SKM-1 treated with dmso at 0.1 percent for 144 hours (cell line): ENCODE data around the gene ZNF563.
"Not testable (repeated sequence)": the region's sequence is repeated elsewhere in the genome, so short reads cannot be mapped to it uniquely, and the experiment has no call there.

Experiments used
- DNase-seq: peaks from one replicate; lab custom pipeline; 2025; ENCODE audit not compliant: unreplicated experiment; lab: John Stamatoyannopoulos, UW

ZNF563 gene

GRCh38 chr19:12333162-12334159, at the start of gene ZNF563:
ZNF563 (minus strand) TSS chr19:12333633; CDS start chr19:12333482, 151 bp downstream.
- DNase-seq = peak; percentile 95

DNA sequence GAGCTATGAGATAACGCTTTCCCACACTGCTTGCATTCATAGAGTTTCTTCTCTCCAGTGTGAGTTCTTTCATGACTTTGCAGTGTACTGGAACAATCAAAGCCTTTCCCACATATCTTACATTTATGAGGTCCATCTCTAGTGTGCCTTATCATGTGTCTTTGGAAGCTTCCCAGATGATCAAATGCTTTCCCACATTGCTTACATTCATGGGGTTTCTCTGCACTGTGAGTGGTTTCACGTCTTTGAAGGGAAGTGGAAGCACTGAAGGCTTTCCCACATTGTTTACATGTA, 47.0 kb upstream of the ZNF563 start:
- no peak for DNase-seq

- DNase-seq = no peak
Measured at GRCh38 chr19:12379732-12380443, 46.5 kb upstream of the ZNF563 start.

DNA sequence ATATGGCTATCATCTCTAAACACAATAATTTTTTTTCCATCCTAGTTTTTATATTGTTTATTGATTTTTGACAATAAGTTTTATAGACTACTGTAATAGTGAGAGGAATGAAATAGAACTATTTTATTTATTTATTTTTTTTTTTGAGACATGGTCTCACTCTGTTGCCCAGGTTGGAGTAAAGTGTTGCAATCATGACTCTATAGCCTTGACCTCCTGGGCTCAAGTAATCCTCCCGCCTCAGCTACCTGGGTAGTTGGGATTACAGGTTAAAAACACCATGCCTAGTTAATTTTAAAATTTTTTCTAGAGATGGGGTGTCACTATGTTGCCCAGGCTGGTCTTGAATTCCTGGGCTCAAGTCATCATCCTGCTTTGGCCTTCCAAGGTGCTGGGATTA, 40.6 kb upstream of the ZNF563 start:
- no peak for DNase-seq

GRCh38 chr19:12365236-12366162, 32.1 kb upstream of the ZNF563 start, which contains the start of gene ZNF442:
ZNF442 (minus strand) TSS chr19:12365683; CDS start chr19:12363631, 2,052 bp downstream.
- DNase-seq = peak; percentile 94

GRCh38 chr19:12364391-12365235, 31.2 kb upstream of the ZNF563 start:
- DNase-seq = no peak

GRCh38 chr19:12362236-12362635, 28.8 kb upstream of the ZNF563 start:
- DNase-seq = not testable (repeated sequence)

DNA sequence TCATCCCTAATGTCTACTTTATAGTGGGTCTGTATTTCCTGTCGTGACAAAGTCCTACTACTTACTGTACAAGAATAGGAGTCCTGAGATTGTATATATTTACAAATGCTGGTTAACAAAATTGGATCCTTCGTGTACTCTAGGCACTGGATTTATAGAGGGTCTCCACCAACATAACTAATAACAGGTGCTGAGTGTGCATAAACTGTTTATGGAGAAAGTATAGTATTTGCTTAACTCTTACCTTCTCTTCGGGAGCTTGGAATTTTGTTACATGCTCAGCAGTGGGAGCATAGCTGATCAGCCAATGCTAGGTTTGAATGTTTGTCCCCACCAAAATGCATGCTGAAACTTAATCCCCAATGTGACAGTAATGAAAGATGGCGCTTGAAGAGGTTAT, 19.9 kb upstream of the ZNF563 start:
- DNase-seq = no peak

GRCh38 chr19:12350890-12351197, 17.4 kb upstream of the ZNF563 start:
- no peak for DNase-seq

DNA sequence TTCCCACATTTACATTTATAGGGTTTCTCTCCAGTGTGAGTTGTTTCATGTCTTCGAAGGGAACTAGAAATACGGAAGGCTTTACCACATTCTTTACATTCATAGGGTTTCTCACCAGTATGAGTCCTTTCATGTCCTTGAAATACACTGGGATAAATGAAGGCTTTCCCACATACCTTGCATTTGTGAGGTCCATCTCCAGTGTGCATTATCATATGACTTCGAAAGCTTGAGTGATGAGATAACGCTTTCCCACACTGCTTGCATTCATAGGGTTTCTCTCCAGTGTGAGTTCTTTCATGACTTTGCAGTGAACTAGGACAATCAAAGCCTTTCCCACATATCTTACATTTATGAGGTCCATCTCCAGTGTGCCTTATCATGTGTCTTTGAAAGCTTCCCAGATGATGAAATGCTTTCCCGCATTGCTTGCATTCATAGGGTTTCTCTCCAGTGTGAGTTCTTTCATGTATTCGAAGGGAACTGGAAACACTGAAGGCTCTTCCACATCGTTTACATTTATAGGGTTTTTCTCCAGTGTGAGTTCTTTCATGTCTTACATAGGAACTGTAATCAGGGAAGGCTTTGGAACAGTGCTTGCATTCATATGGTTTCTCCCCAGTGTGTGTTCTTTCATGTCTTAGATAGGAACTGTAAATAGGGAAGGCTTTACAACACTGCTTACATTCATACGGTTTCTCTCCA, 16.9 kb upstream of the ZNF563 start:
- DNase-seq = no peak

GRCh38 chr19:12346896-12347295, 13.5 kb upstream of the ZNF563 start:
- no peak for DNase-seq

- no peak for DNase-seq
Measured at GRCh38 chr19:12345197-12345596, 11.8 kb upstream of the ZNF563 start.

DNA sequence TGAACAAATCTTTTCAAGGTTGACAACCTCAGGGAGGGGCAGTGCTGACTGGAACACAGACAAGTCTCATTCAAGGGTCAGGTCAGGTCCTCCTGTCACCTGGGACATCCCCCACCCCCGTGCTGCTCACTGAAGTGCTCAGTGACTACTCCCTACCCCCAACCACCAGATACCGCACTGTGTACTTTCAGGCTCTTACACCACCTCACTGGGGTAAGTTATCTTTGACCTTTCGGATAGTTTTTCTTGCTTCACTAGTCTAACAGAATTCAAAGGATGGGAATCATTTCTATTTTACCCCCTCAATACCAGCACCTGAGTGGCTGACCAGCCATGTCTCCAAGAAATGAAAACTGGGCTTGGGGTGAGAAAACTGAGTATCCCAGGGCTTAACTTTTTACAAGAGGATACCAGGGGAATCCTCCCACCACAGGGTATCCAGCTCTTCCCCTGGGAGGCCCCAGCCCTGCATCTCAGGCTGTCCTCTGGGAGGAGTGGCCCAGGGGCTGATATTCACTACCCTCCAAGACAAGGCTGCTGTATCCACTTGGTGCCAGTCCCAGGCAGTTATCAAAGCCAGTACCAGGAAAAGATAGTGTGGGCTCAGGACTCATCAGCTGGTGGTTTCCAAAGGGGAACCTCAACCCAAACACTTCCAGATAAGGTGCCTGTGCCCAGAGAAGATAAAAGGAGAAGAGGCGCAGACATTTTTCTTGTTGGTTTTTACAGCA, 2.1 kb downstream of the ZNF563 start:
- no peak for DNase-seq

DNA sequence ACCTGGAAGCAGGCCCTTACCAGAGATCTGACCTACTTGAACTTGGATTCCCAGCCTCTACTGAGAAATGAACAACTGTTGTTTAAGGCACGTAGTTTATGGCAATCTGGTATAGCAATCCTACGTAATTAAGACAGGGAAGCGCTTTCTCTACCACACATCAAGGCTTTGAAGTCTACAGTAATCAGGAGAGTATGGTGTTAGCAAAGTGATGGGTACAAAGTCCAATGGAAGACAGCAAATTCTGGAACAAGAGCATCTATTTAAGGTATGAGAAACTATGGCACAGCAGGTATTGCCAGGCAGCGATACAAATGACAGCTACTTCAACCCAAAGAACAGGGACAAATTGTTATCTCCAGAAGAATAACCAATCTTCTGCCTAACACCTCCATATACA, 3.1 kb downstream of the ZNF563 start:
- DNase-seq = no peak

- no peak for DNase-seq
Measured at GRCh38 chr19:12325690-12326089, 7.7 kb downstream of the ZNF563 start.

- DNase-seq = no peak
Measured at GRCh38 chr19:12318782-12319413, 14.5 kb downstream of the ZNF563 start.

DNA sequence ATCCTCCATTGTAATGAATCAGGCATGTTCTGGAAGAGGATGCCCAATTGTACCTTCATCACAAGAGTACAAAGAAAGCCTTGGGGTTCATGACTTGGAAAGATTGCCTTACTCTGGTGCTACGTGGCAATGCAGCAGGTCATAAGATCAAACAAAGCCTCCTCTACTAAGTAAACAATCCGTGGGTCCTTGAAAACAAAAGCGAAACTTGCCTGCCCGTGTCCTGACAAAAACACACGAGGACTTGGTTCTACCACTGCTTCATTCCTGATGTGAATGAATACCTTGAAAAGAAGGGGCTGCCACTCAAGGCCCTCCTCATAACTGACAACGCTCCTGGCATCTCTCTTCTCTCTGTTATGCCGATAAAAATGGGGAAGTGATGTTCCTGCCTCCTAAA, 18.9 kb downstream of the ZNF563 start:
- no peak for DNase-seq

DNA sequence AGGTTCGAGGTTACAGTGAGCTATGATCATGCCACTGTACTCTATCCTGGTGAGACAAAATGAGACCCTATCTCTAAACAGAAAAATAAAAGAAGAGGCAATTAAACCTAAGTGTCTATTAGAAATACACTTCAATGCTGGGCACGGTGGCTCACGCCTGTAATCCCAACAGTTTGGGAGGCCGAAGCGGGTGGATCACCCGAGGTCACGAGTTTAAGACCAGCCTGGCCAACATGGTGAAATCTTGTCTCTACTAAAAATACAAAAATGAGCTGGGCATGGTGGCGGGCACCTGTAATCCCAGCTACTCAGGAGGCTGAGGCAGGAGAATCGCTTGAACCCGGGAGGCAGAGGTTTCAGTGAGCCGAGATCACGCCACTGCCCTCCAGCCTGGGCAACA, 24.5 kb downstream of the ZNF563 start:
- DNase-seq = not testable (repeated sequence)

GRCh38 chr19:12295191-12295590, 38.2 kb downstream of the ZNF563 start:
- DNase-seq = no peak
